Brain pericyte (primary cell): ENCODE measurements around the gene CCDC159.
"Not testable (repeated sequence)": the region's sequence is repeated elsewhere in the genome, so short reads cannot be mapped to it uniquely, and the experiment has no call there.

Experiments
- DNase-seq: peaks from one replicate; pipeline ENCODE4 v3.0.0-alpha.2; 2012; ENCODE audit warnings: low read depth, low spot score

The CCDC159 gene

GRCh38 chr19:11338121-11338520, 8.2 kb upstream of the CCDC159 start:
- no peak for DNase-seq

GRCh38 chr19:11338569-11339253, 7.6 kb upstream of the CCDC159 start:
- no peak for DNase-seq

- DNase-seq, result no peak
Measured at GRCh38 chr19:11339254-11340098, 6.8 kb upstream of the CCDC159 start, which contains the start of gene RAB3D. TSS of gene RAB3D (minus strand) at chr19:11339657. CDS start at chr19:11337399, 2,258 bp downstream.

- not testable (repeated sequence) for DNase-seq
Measured at GRCh38 chr19:11340099-11340467, 6.2 kb upstream of the CCDC159 start.

GRCh38 chr19:11342429-11342828, 3.9 kb upstream of the CCDC159 start:
- no peak for DNase-seq

GRCh38 chr19:11345122-11345803, 1.1 kb upstream of the CCDC159 start:
- no peak for DNase-seq

GRCh38 chr19:11347546-11348039, 1.3 kb downstream of the CCDC159 start:
- DNase-seq, result no peak

GRCh38 chr19:11349171-11349570, 2.9 kb downstream of the CCDC159 start:
- DNase-seq, result no peak

- DNase-seq, result not testable (repeated sequence)
Measured at GRCh38 chr19:11354102-11354501, 7.8 kb downstream of the CCDC159 start.

GRCh38 chr19:11355160-11356073, 9.1 kb downstream of the CCDC159 start, which contains the start of gene PLPPR2:
TSS of gene PLPPR2 (plus strand) at chr19:11355432. CDS start at chr19:11357674, 2,242 bp downstream.
- no peak for DNase-seq

- no peak for DNase-seq
Measured at GRCh38 chr19:11356074-11356397, 9.7 kb downstream of the CCDC159 start.

GRCh38 chr19:11356676-11357550, 10.6 kb downstream of the CCDC159 start:
- no peak for DNase-seq

- DNase-seq, result no peak
Measured at GRCh38 chr19:11359421-11359820, 13.1 kb downstream of the CCDC159 start.

- no peak for DNase-seq
Measured at GRCh38 chr19:11361037-11361770, 14.9 kb downstream of the CCDC159 start.

GRCh38 chr19:11361771-11362731, 15.7 kb downstream of the CCDC159 start:
- no peak for DNase-seq

- DNase-seq, result no peak
Measured at GRCh38 chr19:11363881-11364280, 17.6 kb downstream of the CCDC159 start.

- no peak for DNase-seq
Measured at GRCh38 chr19:11364296-11364904, 18.1 kb downstream of the CCDC159 start.

- DNase-seq, result no peak
Measured at GRCh38 chr19:11364935-11365334, 18.6 kb downstream of the CCDC159 start.
